Endothelial cell of umbilical vein (primary cell): ENCODE data around the gene CARD18. TPM values are rescaled to one million over a fixed set of nuclear protein-coding genes. Genes with fewer than 3 reads are reported as not detected.
A peak's percentile ranks its signal among the peaks of the same experiment; 100 is the strongest.

Experiments
- BruUV-seq: library from RNA; stranded (reverse); fragments of 400-500 nt; replicated peaks from 2 replicates; lab custom pipeline; 2021; lab: Mats Ljungman, UMichigan
- CTCF ChIA-PET: fragments of 300-600, 350-600 bp; sonication (Branson Sonifier 250); formaldehyde crosslinking; loops from one replicate; lab custom pipeline; 2021; ENCODE audit warnings: antibody characterized with exemption, inconsistent platforms; lab: Charles Lee
- POLR2A ChIA-PET: fragments of 300-600, 350-600 bp; sonication (Branson Sonifier 250); formaldehyde crosslinking; loops from one replicate; lab custom pipeline; 2021; ENCODE audit warnings: antibody characterized with exemption, inconsistent platforms; lab: Charles Lee
- DNase-seq: peaks from one replicate; pipeline ENCODE4 v3.0.0-alpha.2; 2011; ENCODE audit warnings: low read depth, low spot score
- FAIRE-seq: peaks from 2 replicates; lab custom pipeline; 2011; peaks lifted over from hg19 to GRCh38; lab: Jason Lieb, UNC
- H2AFZ ChIP-seq: 2 replicates; pipeline ENCODE4 v1.6.0; 2012; ENCODE audit warnings: low read depth, low read length, control low read depth, inconsistent platforms
- H3K27ac ChIP-seq: 2 replicates; pipeline ENCODE4 v1.5.1; 2011; ENCODE audit warnings: low read depth, mild to moderate bottlenecking, control low read depth, low read length, moderate library complexity; ENCODE audit not compliant: insufficient read depth
- H3K27me3 ChIP-seq, 2 experiments: 2 replicates each; pipeline versions ENCODE4 v1.6.0 to v1.6.1; 2011; ENCODE audit warnings: low read length in 2 of 2, mixed read lengths in 1 of 2; ENCODE audit not compliant: control insufficient read depth in 2 of 2, insufficient read depth in 2 of 2
- H3K36me3 ChIP-seq, 2 experiments: 2 replicates in 1 of 2; 3 replicates in 1 of 2; pipeline ENCODE4 v1.5.1; 2011; ENCODE audit warnings: low read length in 2 of 2, mild to moderate bottlenecking in 1 of 2, moderate library complexity in 1 of 2; ENCODE audit not compliant: control insufficient read depth in 2 of 2, insufficient read depth in 2 of 2; ENCODE audit errors: extremely low read depth in 1 of 2
- H3K4me1 ChIP-seq: 3 replicates; pipeline ENCODE4 v1.5.1; 2011; ENCODE audit warnings: mild to moderate bottlenecking, low read length; ENCODE audit not compliant: control insufficient read depth, insufficient read depth; ENCODE audit errors: extremely low read depth
- H3K4me2 ChIP-seq: 2 replicates; pipeline ENCODE4 v1.6.1; 2011; ENCODE audit warnings: low read length, control low read depth, mixed read lengths; ENCODE audit not compliant: insufficient read depth
- H3K4me3 ChIP-seq, 3 experiments: fragments of 200-600 bp in 1 of 3; sonication (generic), shearing (Covaris generic) in 1 of 3; replicated peaks in 1 of 3; 2 replicates each; pipeline ENCODE4 v1.5.1; 2011 to 2016; ENCODE audit warnings: control low read depth in 3 of 3, low read length in 3 of 3, mild to moderate bottlenecking in 2 of 3, inconsistent platforms in 1 of 3, low read depth in 1 of 3, moderate library complexity in 1 of 3; ENCODE audit not compliant: insufficient read depth in 1 of 3
- H3K79me2 ChIP-seq: 2 replicates; pipeline ENCODE4 v1.6.0; 2012; ENCODE audit warnings: low read length, inconsistent platforms; ENCODE audit not compliant: control insufficient read depth, insufficient read depth
- H3K9ac ChIP-seq: replicated peaks from 2 replicates; pipeline ENCODE3; 2011; ENCODE audit warnings: low read length, control low read depth; ENCODE audit not compliant: insufficient read depth; ENCODE audit errors: extremely low read depth
- H3K9me1 ChIP-seq: replicated peaks from 3 replicates; pipeline ENCODE4 v1.6.0; 2011; ENCODE audit warnings: mild to moderate bottlenecking, low read length; ENCODE audit not compliant: control insufficient read depth, insufficient read depth; ENCODE audit errors: extremely low read depth
- H3K9me3 ChIP-seq: replicated peaks from 2 replicates; pipeline ENCODE4 v1.5.1; 2012; ENCODE audit warnings: low read length, inconsistent platforms; ENCODE audit not compliant: control insufficient read depth, insufficient read depth
- H4K20me1 ChIP-seq: replicated peaks from 2 replicates; pipeline ENCODE3; 2011; ENCODE audit warnings: mild to moderate bottlenecking, low read length; ENCODE audit not compliant: control insufficient read depth, insufficient read depth; ENCODE audit errors: extremely low read depth
- EZH2 ChIP-seq: IDR thresholded peaks from 2 replicates; pipeline ENCODE4 v1.6.1; 2012; ENCODE audit warnings: borderline replicate concordance, low read depth, mild to moderate bottlenecking, moderate library complexity, low read length, inconsistent platforms; ENCODE audit not compliant: severe bottlenecking
- FOS ChIP-seq: IDR thresholded peaks from 2 replicates; pipeline ENCODE4 v1.6.1; 2011; ENCODE audit warnings: mild to moderate bottlenecking, low read length, moderate library complexity, borderline replicate concordance; ENCODE audit not compliant: insufficient read depth
- GATA2 ChIP-seq: IDR thresholded peaks from 2 replicates; pipeline ENCODE4 v1.7.0; 2011; ENCODE audit warnings: low read depth, mild to moderate bottlenecking, moderate library complexity, mixed read lengths, low read length; ENCODE audit not compliant: insufficient read length, insufficient read depth
- JUN ChIP-seq: IDR thresholded peaks from 2 replicates; pipeline ENCODE4 v1.6.1; 2011; ENCODE audit warnings: borderline replicate concordance, low read depth; ENCODE audit not compliant: insufficient read length, insufficient read depth
- MYC ChIP-seq: IDR thresholded peaks from one replicate; pipeline ENCODE4 v1.6.1; 2011; ENCODE audit warnings: mild to moderate bottlenecking, low read depth, low read length
- POLR2A ChIP-seq: IDR thresholded peaks from 2 replicates; pipeline ENCODE4 v1.6.1; 2012; ENCODE audit warnings: low read depth, mild to moderate bottlenecking, control low read depth, low read length
- POLR2AphosphoS5 ChIP-seq: IDR thresholded peaks from 2 replicates; pipeline ENCODE4 v1.6.1; 2012; ENCODE audit warnings: low read depth, mild to moderate bottlenecking, control low read depth, low read length, moderate library complexity; ENCODE audit not compliant: insufficient read depth
- dilution Hi-C: fragments of 300-500 bp; cut with MboI; formaldehyde crosslinking; loops from one replicate; pipeline ENCODE4 v1.15.0; 2019; ENCODE audit warnings: low sequenced_read_pairs; ENCODE audit not compliant: extremely low pct_ligation_motif_present
- intact Hi-C: fragments of 100-400 bp; cut with micrococcal nuclease; formaldehyde crosslinking; loops from one replicate; pipeline ENCODE4 v1.10.0; 2022
- polyA plus RNA-seq, 4 experiments: library from polyadenylated mRNA; depleted of rRNA in 3 of 4; stranded (reverse) in 3 of 4; unstranded in 1 of 4; fragments of >200 nt; gene quantifications; 2 replicates each; pipeline versions ENCODE4 v1.2.1 to v1.2.3, GENCODE V29; 2011 to 2012; ENCODE audit warnings: missing spikeins in 1 of 4
- total RNA-seq: library from RNA; stranded (reverse); gene quantifications from 2 replicates; pipeline ENCODE4 v1.2.3, GENCODE V29; 2021

CARD18 gene
- total and polyA plus RNA-seq, 2 donors (not counting 3 experiments of a cell fraction or from before 2014, with no cell fraction given): not detected

DNA sequence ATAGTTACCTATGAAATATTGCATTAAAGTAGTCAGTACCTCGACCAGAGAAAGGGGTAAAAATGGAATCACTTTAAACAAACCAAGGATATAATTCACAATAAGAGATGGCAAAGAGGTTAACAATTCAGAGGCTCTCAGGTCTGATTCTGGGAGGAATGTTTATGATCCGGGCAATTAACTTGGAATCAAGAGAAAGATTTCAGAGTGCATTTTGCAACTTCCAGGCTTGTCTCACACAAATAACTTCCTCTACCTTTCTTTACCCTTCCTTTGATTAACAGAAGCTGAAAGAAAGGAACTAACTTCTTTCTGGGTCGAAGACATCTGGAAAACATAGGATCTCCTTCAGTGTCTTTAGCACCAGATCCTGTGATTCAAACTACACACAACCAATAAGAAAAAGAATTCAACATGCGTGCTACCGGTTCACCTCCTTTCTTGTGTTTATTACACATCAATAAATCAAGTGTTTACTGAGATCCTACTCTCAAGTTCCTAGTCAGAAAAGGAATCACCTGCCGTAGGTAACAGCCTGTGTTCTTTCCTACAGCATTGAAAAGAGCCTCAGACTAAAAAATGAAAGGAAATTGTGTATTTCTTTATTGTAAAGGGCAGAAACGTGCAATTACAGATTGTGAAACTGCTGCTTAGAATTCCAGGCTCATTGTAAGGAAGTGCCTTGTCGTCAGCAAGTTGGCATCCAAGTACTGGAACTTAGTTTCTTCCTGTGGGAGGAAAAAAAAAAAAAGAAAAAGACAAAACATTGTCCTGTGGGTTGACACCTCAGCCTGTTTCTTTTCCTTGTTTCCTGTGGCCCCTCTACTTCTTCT lies 29.5 kb downstream of the CARD18 start:
- Histone ChIP-seq H3K9ac (peak overlapping the region; percentile 69), H3K9me3 (no peaks in the 10 kb centered on the region), H3K4me1 (peaks cover 17% of the 10 kb centered on the region), H3K79me2 (no peaks in the 10 kb centered on the region), H4K20me1 (no peaks in the 10 kb centered on the region), H3K9me1 (no peaks in the 10 kb centered on the region), H3K4me3 (peak overlapping the region in 1 of 3 experiments; percentile 33), H2AFZ (peak overlapping the region; percentile 96), H3K27me3 (no peaks in the 10 kb centered on the region), H3K36me3 (no peaks in the 10 kb centered on the region), H3K27ac (peak overlapping the region; percentile 81), H3K4me2 (peak overlapping the region; percentile 74)
- intact Hi-C loops (loop anchor here (1.0 to 5.0 kb wide), 3 partner anchors 52 to 134 kb away; no protein-coding TSS in a partner anchor), dilution Hi-C loops (no loop called here)
- DNase-seq (peak; percentile 72), FAIRE-seq (peak; percentile 74)
- CTCF ChIA-PET: no interaction called here
- POLR2A ChIA-PET: no interaction called here
- TSS peak; percentile 89 for BruUV-seq
- no peak for TF ChIP-seq POLR2AphosphoS5
- peak; percentile 20 for TF ChIP-seq GATA2
- peak; percentile 9 for TF ChIP-seq POLR2A
- peak; percentile 46 for TF ChIP-seq FOS
- no peak for TF ChIP-seq MYC
- TF ChIP-seq JUN: no peak
- TF ChIP-seq EZH2: no peak
